GM13976 (cell line): ENCODE measurements around the gene CADM2.

ENCODE experiments used
- DNase-seq: peaks from one replicate; pipeline ENCODE4 v3.0.0; 2012; ENCODE audit warnings: low spot score
- in situ Hi-C: fragments of 300-500 bp; cut with MboI; formaldehyde crosslinking; loops from one replicate; pipeline ENCODE4 v1.12.0; 2022; ENCODE audit warnings: low sequenced_read_pairs, mixed read lengths, inconsistent platforms; ENCODE audit not compliant: unreplicated experiment
- TF ChIP-seq, protein P1 (sequence below): IDR thresholded peaks from 2 replicates; pipeline ENCODE4 v1.5.1; 2012; ENCODE audit warnings: borderline replicate concordance, mild to moderate bottlenecking; ENCODE audit not compliant: insufficient read depth; ENCODE audit errors: extremely low read depth, missing control alignments, control extremely low read depth

CADM2 gene

DNA sequence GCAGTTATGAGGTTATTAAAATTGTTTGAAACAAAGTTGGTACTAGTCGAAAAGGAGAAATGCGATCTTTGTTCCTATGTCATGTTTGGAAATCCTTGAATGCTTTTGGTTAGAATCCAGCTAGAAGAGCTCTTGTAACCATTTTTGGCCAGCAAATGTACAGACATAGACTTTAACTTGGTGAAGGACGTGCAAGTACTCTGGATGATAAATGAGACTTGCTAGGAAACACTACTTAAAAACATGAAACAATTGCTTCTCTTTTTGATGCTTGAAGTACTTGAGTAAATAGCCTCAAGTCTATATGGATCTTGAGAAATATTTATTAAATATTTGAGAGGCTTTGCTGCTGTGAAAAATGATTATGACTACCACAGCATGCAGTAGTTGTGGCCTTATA lies 95.8 kb downstream of the CADM2 start:
- TF ChIP-seq, protein P1, sequence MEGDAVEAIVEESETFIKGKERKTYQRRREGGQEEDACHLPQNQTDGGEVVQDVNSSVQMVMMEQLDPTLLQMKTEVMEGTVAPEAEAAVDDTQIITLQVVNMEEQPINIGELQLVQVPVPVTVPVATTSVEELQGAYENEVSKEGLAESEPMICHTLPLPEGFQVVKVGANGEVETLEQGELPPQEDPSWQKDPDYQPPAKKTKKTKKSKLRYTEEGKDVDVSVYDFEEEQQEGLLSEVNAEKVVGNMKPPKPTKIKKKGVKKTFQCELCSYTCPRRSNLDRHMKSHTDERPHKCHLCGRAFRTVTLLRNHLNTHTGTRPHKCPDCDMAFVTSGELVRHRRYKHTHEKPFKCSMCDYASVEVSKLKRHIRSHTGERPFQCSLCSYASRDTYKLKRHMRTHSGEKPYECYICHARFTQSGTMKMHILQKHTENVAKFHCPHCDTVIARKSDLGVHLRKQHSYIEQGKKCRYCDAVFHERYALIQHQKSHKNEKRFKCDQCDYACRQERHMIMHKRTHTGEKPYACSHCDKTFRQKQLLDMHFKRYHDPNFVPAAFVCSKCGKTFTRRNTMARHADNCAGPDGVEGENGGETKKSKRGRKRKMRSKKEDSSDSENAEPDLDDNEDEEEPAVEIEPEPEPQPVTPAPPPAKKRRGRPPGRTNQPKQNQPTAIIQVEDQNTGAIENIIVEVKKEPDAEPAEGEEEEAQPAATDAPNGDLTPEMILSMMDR = no peak
- in situ Hi-C loops = no loop called here
- no peak for DNase-seq

DNA sequence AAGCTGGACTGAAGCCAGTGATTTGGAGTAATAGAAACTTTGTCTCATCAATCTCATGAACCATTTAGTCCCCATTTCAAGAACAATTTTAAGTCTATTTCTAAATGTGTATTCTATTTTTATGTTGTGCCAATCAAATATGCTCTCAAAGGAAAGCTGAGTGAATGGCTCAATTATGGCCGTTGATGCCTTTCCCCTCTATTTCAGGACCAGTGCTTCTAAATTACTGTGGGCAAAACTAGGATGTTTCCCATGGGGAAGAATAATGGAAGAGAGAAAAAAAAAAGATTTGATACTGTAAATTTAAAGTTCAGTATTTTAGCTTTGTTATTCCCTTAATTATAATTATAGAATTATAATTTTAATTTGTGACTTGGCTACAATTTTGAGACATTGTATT lies 110.1 kb downstream of the CADM2 start:
- in situ Hi-C loops = no loop called here
- TF ChIP-seq, protein P1 = no peak
- no peak for DNase-seq

DNA sequence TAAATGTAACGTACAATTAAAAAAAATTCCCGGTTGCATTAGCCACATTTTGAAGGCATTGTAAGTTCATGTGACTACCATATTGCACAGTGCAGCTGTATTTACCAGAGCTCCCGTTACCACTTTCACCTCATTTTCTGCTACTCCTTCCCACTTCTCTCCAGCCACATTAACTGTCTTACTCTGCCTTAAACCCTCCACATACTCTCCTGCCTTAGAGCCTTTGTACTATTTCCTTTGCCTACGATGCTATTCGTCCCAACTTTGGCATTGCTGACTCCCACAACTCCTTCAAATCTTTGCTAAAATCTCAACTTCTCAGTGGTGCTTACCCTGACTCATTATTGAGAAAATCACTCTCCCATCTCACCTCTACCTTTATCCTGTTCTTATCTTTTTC lies 115.2 kb downstream of the CADM2 start:
- TF ChIP-seq, protein P1 = no peak

DNA sequence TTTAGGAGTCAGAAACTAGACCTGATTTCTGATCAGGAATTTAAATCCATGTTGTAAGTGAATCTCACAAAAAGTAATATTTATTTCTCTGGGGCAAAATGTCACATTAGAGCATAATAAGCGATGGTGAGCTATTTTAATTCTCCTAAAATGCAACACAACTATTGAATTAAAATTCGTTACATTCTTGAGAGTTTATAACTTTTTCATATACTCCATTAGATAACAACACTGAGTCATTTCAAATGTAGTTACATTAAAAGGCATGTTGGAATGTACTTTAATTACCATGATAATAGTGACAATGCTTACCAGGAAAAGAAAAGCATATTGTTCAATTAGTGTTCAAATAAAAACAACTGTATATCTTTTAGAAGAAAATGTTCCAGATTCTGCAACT lies 116.9 kb downstream of the CADM2 start:
- in situ Hi-C loops = no loop called here
- TF ChIP-seq, protein P1 = no peak
- no peak for DNase-seq

More for the DNA sequence above, 115.2 kb downstream of the CADM2 start:
- no peak for DNase-seq
- in situ Hi-C loops = no loop called here

DNA sequence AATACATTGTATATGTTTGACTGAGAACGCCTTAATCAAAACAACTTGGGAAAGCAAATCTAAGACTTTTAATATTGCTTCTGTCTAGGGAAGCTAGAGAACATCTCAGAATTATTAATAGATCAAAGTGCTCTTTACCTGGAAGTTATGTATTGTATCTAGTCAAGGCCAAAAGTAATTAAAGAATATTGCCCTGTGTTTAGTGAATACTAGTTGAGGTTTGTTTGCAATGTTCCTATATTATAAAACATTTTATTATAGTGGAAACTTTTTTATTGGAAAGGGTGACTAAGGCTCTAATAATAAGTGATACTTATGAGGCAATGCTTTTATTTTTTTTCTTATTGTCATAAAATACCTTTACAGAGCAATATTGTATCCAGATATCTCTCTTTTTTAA lies 118.2 kb downstream of the CADM2 start:
- in situ Hi-C loops = no loop called here
- no peak for DNase-seq
- TF ChIP-seq, protein P1 = no peak

DNA sequence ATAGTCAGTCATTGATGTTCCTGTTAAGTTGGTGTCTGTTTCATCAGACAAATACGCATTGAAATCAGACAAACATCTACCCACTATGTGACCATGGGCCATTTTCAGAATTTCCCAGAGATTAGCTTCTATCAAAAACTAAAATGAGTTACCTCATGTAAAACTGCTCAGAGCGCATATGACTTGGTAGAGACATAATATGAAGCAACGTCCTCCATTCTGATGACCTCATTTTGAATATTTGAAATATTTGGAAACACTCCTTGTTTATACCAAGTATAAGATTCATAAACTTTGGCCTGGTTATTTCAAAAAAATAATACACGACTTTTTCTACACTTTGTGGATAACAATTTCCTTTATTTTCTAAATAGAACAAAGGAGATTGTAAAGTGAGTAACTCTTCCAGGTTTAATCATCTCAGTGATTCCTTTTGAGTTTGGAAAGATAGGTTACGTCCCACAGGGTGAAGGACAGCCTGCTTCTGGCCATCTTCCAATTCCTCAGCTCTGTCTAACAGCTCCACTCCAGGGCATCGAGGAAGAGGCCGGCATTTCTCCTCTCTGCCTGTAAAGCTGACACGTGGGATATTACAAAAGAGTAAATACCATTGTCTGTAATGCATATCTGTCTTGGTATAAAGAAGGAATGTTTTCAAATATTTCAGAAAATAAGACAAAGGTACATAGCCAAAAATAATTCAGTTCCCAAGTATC lies 122.6 kb downstream of the CADM2 start:
- in situ Hi-C loops = no loop called here
- no peak for DNase-seq
- TF ChIP-seq, protein P1 = no peak
